Thymus (tissue), 11 donors: ENCODE data around the gene STK32C. TPM values are rescaled to one million over a fixed set of nuclear protein-coding genes. Genes with fewer than 3 reads are reported as not detected.
A peak's percentile ranks its signal among the peaks of the same experiment; 100 is the strongest.

Experiments
- DNase-seq, 9 donors: peaks; one replicate each; pipeline ENCODE4 v3.0.0-alpha.2; 2013; ENCODE audit warnings: low spot score in 9 of 9, low read depth in 6 of 9, missing footprints in 1 of 9
- H3K27ac ChIP-seq, 2 donors: one replicate each; pipeline ENCODE4 v1.5.1; 2013; ENCODE audit warnings: control low read depth in 1 of 2, low read depth in 1 of 2, low read length in 1 of 2, mild to moderate bottlenecking in 1 of 2, moderate library complexity in 1 of 2
- H3K27me3 ChIP-seq, 2 donors: one replicate each; pipeline ENCODE4 v1.5.1; 2013; ENCODE audit warnings: low read length in 1 of 2; ENCODE audit not compliant: control insufficient read depth in 2 of 2, insufficient read depth in 1 of 2
- H3K36me3 ChIP-seq, 2 donors: one replicate each; pipeline ENCODE4 v1.5.1; 2013; ENCODE audit warnings: low read length in 1 of 2, mild to moderate bottlenecking in 1 of 2, moderate library complexity in 1 of 2; ENCODE audit not compliant: control insufficient read depth in 2 of 2, insufficient read depth in 2 of 2
- H3K4me1 ChIP-seq, 2 donors: one replicate each; pipeline ENCODE4 v1.5.1; 2013; ENCODE audit warnings: low read length in 2 of 2; ENCODE audit not compliant: control insufficient read depth in 2 of 2, insufficient read depth in 2 of 2
- H3K4me3 ChIP-seq, 2 donors: one replicate each; pipeline ENCODE4 v1.5.1; 2013; ENCODE audit warnings: low read length in 2 of 2, control low read depth in 1 of 2, mild to moderate bottlenecking in 1 of 2
- H3K9me3 ChIP-seq, 2 donors: one replicate each; pipeline ENCODE4 v1.5.1; 2013; ENCODE audit warnings: low read length in 1 of 2, mild to moderate bottlenecking in 1 of 2; ENCODE audit not compliant: control insufficient read depth in 2 of 2, insufficient read depth in 1 of 2
- WGBS: extraction: QIAGEN DNeasy Blood & Tissue Kit; methylation state at CpG from one replicate; pipeline ENCODE4 v1.1.7; 2013; 5-methylcytosine and 5-hydroxymethylcytosine counted together
- polyA plus RNA-seq: library from polyadenylated mRNA; stranded (reverse); fragments of 200-250 nt; gene quantifications from one replicate; pipeline ENCODE4 v1.2.3, GENCODE V29; 2013
- total RNA-seq: library from RNA; stranded (reverse); fragments of 120-200 nt; gene quantifications from one replicate; pipeline ENCODE4 v1.2.4, GENCODE V29; 2013
- donor health status: healthy.

Gene STK32C
- total and polyA plus RNA-seq, 2 donors = 18.2 to 18.7 TPM

- Histone ChIP-seq H3K27ac (no peak within 1 kb of the TSS), H3K4me1 (peaks cover 5 to 6% of the 10 kb centered on the region in 2 donors), H3K27me3 (peaks cover 45 to 80% of the 10 kb centered on the region in 2 donors), H3K9me3 (no peaks in the 10 kb centered on the region), H3K4me3 (peak within 1 kb of the TSS in 1 of 2 donors; percentile 22), H3K36me3 (no peaks in the 10 kb centered on the region)
- DNase-seq = peak in 1 of 9 donors; percentile 18
- 5% methylated on average over 107 of the region's 109 CpGs for WGBS
These were observed 121.0 kb downstream of the STK32C start, which contains the start of gene DPYSL4 for GRCh38 chr10:132186488-132187429. Gene DPYSL4, plus strand, starts transcription at chr10:132186948. Its CDS starts 116 bp downstream, at chr10:132187064.

GRCh38 chr10:132185601-132186487 is 121.9 kb downstream of the STK32C start:
- Histone ChIP-seq H3K27me3 (peaks cover 45 to 80% of the 10 kb centered on the region in 2 donors), H3K4me3 (peak overlapping the region in 1 of 2 donors; percentile 22)

GRCh38 chr10:132184816-132185593 is 122.7 kb downstream of the STK32C start:
- no peaks in the 10 kb centered on the region for H3K9me3 ChIP-seq
- no peak for DNase-seq
- 52% methylated on average over 35 of the region's 35 CpGs for WGBS
- H3K27me3 ChIP-seq = peaks cover 45 to 76% of the 10 kb centered on the region in 2 donors
- no peak overlapping the region for H3K4me3 ChIP-seq
- peaks cover 5 to 6% of the 10 kb centered on the region in 2 donors for H3K4me1 ChIP-seq
- no peak overlapping the region for H3K27ac ChIP-seq
- no peaks in the 10 kb centered on the region for H3K36me3 ChIP-seq

More at GRCh38 chr10:132185601-132186487, 121.9 kb downstream of the STK32C start:
- WGBS = 6% methylated on average over 99 of the region's 99 CpGs
- peaks cover 5 to 6% of the 10 kb centered on the region in 2 donors for H3K4me1 ChIP-seq
- no peaks in the 10 kb centered on the region for H3K9me3 ChIP-seq
- DNase-seq = peak in 8 of 9 donors; percentile 4 to 57 (median 26)
- H3K36me3 ChIP-seq = no peaks in the 10 kb centered on the region
- H3K27ac ChIP-seq = no peak overlapping the region

GRCh38 chr10:132183046-132183445 is 124.7 kb downstream of the STK32C start:
- H3K27ac ChIP-seq = no peak overlapping the region
- no peaks in the 10 kb centered on the region for H3K36me3 ChIP-seq
- no peak overlapping the region for H3K4me3 ChIP-seq
- WGBS = 90% methylated on average over 8 of the region's 8 CpGs
- H3K4me1 ChIP-seq = peaks cover 5 to 6% of the 10 kb centered on the region in 2 donors
- DNase-seq = no peak
- peaks cover 35 to 60% of the 10 kb centered on the region in 2 donors for H3K27me3 ChIP-seq
- H3K9me3 ChIP-seq = no peaks in the 10 kb centered on the region

GRCh38 chr10:132182591-132182990 is 125.2 kb downstream of the STK32C start:
- DNase-seq = no peak
- Histone ChIP-seq H3K4me3 (no peak overlapping the region), H3K27ac (no peak overlapping the region), H3K9me3 (no peaks in the 10 kb centered on the region), H3K4me1 (peaks cover 5% of the 10 kb centered on the region in 2 donors), H3K27me3 (peaks cover 31 to 56% of the 10 kb centered on the region in 2 donors), H3K36me3 (no peaks in the 10 kb centered on the region)
- 87% methylated on average over 7 of the region's 7 CpGs for WGBS

GRCh38 chr10:132181691-132182425 is 125.9 kb downstream of the STK32C start:
- DNase-seq = no peak
- Histone ChIP-seq H3K4me3 (no peak overlapping the region), H3K27me3 (peaks cover 24 to 48% of the 10 kb centered on the region in 2 donors), H3K27ac (no peak overlapping the region), H3K36me3 (no peaks in the 10 kb centered on the region), H3K4me1 (peaks cover 3 to 5% of the 10 kb centered on the region in 2 donors), H3K9me3 (no peaks in the 10 kb centered on the region)
- WGBS = 72% methylated on average over 25 of the region's 25 CpGs

GRCh38 chr10:132180736-132181135 is 127.0 kb downstream of the STK32C start:
- Histone ChIP-seq H3K4me3 (no peak overlapping the region), H3K4me1 (peaks cover 0 to under 1% of the 10 kb centered on the region in 2 donors), H3K36me3 (no peaks in the 10 kb centered on the region), H3K27ac (no peak overlapping the region), H3K27me3 (peaks cover 14 to 50% of the 10 kb centered on the region in 2 donors), H3K9me3 (no peaks in the 10 kb centered on the region)
- no peak for DNase-seq
- WGBS = 58% methylated on average over 14 of the region's 14 CpGs
